Measurements from ENCODE around the gene TBRG1. TPM values are rescaled to one million over a fixed set of nuclear protein-coding genes. Genes with fewer than 3 reads are reported as not detected.
"Not testable (repeated sequence)": the region's sequence is repeated elsewhere in the genome, so short reads cannot be mapped to it uniquely, and the experiment has no call there.

The TBRG1 gene
- total RNA-seq, 1 donor from 2014 or later: 29.4 TPM

DNA sequence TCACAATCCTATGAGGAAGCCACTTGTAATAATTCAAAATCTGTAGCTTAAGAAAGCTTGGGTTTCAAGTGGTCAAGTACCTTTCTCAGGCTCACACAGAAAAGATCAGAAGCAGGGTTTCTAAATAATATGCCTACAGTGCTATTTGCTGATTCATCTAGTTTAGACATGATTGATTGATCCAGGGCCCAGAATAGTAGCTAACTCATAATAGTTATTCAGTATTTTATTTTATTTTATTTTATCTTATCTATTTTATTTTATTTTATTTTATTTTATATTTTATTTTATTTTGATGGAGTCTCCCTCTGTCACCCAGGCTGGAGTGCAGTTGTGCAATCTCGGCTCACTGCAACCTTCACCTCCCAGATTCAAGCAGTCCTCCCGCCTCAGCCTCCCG, 27.4 kb upstream of the TBRG1 start:
- no peaks in the 10 kb centered on the region for H3K9me3 Mint-ChIP-seq
- TF ChIP-seq, protein P1, sequence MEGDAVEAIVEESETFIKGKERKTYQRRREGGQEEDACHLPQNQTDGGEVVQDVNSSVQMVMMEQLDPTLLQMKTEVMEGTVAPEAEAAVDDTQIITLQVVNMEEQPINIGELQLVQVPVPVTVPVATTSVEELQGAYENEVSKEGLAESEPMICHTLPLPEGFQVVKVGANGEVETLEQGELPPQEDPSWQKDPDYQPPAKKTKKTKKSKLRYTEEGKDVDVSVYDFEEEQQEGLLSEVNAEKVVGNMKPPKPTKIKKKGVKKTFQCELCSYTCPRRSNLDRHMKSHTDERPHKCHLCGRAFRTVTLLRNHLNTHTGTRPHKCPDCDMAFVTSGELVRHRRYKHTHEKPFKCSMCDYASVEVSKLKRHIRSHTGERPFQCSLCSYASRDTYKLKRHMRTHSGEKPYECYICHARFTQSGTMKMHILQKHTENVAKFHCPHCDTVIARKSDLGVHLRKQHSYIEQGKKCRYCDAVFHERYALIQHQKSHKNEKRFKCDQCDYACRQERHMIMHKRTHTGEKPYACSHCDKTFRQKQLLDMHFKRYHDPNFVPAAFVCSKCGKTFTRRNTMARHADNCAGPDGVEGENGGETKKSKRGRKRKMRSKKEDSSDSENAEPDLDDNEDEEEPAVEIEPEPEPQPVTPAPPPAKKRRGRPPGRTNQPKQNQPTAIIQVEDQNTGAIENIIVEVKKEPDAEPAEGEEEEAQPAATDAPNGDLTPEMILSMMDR (conservative IDR thresholded peaks at IDR 0.05): no peak
- no peaks in the 10 kb centered on the region for H3K4me1 Mint-ChIP-seq (ENCODE audit: unreplicated experiment)
- no peak overlapping the region for H3K27ac Mint-ChIP-seq
- DNase-seq (ENCODE audit: extremely low spot score, unreplicated experiment): no peak
- H3K27me3 Mint-ChIP-seq: peaks cover 13% of the 10 kb centered on the region
- H3K36me3 Mint-ChIP-seq: no peaks in the 10 kb centered on the region
- no peak overlapping the region for H3K4me3 Mint-ChIP-seq

DNA sequence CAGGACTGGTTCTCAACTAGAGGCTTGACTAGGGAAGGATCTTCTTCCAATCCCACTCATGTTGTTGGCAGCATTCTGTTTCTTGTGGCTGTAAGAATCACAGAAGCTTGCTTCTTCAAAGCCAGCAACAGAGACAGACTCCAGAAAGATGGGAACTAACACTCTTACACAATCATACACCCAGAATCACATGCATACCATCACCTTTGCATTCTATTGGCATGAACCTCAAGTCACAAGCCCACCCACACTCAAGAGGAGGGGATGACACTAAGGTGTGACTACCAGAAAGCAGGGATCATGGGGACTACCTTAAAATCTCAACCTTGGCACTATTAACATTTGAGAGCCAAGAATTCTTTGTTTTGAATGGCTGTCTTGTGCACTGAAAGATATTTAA, 25.0 kb upstream of the TBRG1 start:
- Mint-ChIP-seq H3K36me3 (no peaks in the 10 kb centered on the region), H3K4me1 (ENCODE audit: unreplicated experiment) (peaks cover 7% of the 10 kb centered on the region), H3K27ac (no peak overlapping the region), H3K27me3 (peaks cover 13% of the 10 kb centered on the region), H3K9me3 (no peaks in the 10 kb centered on the region), H3K4me3 (no peak overlapping the region)
- TF ChIP-seq, protein P1 (conservative IDR thresholded peaks at IDR 0.05): no peak
- DNase-seq (ENCODE audit: extremely low spot score, unreplicated experiment): no peak

DNA sequence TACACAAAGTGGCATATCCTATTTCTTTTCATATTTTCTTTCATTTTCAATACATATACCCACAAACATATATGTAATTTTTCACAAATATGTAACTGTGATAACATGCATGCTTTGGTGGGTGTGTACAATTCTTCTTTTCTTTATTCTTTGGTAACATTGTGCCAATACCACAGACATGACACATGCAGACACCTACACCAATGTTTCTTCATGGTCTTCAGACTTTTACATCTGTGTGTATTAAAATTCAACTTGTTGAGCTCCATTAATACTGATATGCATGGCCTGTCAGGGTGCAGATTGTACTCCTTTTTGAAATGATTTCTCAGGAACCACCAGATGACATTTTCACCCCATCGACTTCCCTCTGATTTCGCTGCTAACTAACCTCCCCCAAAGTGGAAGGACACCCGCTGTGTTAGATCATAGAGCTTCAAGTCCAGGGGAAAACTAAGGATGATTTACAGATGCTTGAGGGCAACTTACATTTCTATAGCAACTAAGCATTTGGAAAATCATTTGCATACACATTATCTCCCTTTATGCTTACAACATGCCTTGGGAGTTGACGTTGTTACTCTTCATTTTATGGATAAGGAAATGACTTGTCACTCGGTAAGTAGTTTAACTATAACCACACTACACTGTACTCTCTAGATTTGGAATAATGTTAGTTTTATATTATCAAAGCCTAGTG, 21.9 kb upstream of the TBRG1 start:
- H3K36me3 Mint-ChIP-seq: no peaks in the 10 kb centered on the region
- no peaks in the 10 kb centered on the region for H3K9me3 Mint-ChIP-seq
- no peak overlapping the region for H3K27ac Mint-ChIP-seq
- peaks cover 13% of the 10 kb centered on the region for H3K27me3 Mint-ChIP-seq
- no peak for DNase-seq (ENCODE audit: extremely low spot score, unreplicated experiment)
- no peak overlapping the region for H3K4me3 Mint-ChIP-seq
- H3K4me1 Mint-ChIP-seq (ENCODE audit: unreplicated experiment): peaks cover 7% of the 10 kb centered on the region
- TF ChIP-seq, protein P1 (conservative IDR thresholded peaks at IDR 0.05): no peak

DNA sequence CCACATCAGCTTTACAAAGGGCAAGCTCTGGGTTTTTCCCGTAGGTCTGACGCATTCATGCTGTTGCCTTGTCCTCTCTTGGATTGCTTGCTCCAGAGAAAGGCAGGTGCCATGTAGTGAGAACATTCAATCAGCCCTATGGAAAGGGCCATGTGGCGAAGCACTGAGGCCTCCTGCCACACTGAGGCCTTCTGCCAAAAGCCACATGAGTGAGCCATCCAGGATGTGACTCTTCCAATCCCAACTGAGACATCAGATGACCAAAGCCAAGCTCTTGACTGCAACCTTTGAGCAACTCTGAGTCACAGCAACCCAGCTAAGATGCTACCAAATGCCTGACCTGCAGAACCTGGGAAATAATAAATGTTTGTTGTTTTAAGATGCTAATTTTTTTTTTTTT, 20.5 kb upstream of the TBRG1 start:
- Mint-ChIP-seq H3K9me3 (no peaks in the 10 kb centered on the region), H3K4me1 (ENCODE audit: unreplicated experiment) (peaks cover 7% of the 10 kb centered on the region), H3K27me3 (peaks cover 10% of the 10 kb centered on the region), H3K4me3 (no peak overlapping the region), H3K36me3 (no peaks in the 10 kb centered on the region), H3K27ac (no peak overlapping the region)
- TF ChIP-seq, protein P1 (conservative IDR thresholded peaks at IDR 0.05): no peak
- no peak for DNase-seq (ENCODE audit: extremely low spot score, unreplicated experiment)

DNA sequence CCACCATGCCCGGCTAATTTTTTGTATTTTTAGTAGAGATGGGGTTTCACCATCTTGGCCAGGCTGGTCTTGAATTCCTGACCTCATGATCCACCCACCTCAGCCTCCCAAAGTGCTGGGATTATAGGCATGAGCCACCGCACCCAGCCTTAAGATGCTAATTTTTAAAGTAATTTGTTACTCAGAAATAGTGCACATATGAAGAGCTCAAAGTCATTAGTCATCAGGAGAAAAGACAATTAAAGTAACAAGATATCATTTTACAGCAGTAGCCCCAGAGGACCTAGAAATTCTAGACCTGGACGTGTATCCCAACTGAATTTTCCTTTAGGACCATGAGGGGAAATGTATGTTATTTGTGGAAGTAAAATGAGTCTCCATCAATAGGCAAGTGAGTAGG, 19.9 kb upstream of the TBRG1 start:
- H3K36me3 Mint-ChIP-seq; H3K9me3 Mint-ChIP-seq; H3K4me3 Mint-ChIP-seq; DNase-seq (ENCODE audit: extremely low spot score, unreplicated experiment); H3K4me1 Mint-ChIP-seq (ENCODE audit: unreplicated experiment); H3K27me3 Mint-ChIP-seq; H3K27ac Mint-ChIP-seq: not testable (repeated sequence)

DNA sequence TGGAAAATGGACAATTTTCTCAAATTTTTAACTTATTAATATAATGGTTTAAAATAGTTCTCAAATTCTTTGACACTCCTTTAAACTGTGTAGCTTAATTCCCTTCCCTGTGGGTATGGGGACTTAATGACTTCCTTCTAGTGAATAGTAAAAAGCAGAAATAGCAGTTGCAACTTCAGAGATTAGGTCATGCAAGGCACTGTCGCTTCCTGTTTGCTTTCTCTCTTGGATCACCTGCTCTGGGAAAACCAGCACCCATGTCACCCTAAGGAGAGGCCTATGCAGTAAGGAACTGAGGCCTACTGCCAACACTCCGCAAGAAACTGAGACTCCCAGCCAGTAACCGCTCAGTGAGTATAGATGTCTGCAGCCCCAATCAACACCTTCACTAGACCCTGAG, 16.9 kb upstream of the TBRG1 start:
- no peak overlapping the region for H3K27ac Mint-ChIP-seq
- no peak for DNase-seq (ENCODE audit: extremely low spot score, unreplicated experiment)
- H3K27me3 Mint-ChIP-seq: no peaks in the 10 kb centered on the region
- H3K36me3 Mint-ChIP-seq: no peaks in the 10 kb centered on the region
- H3K9me3 Mint-ChIP-seq: no peaks in the 10 kb centered on the region
- peaks cover 5% of the 10 kb centered on the region for H3K4me1 Mint-ChIP-seq (ENCODE audit: unreplicated experiment)
- no peak overlapping the region for H3K4me3 Mint-ChIP-seq
- TF ChIP-seq, protein P1 (conservative IDR thresholded peaks at IDR 0.05): no peak
